H9 (cell line): ENCODE data around the gene TMEM117. TPM values are rescaled to one million over a fixed set of nuclear protein-coding genes. Genes with fewer than 3 reads are reported as not detected.

Source experiments
- DNase-seq: peaks from one replicate; pipeline ENCODE4 v3.0.0-alpha.2; 2017
- H2AFZ ChIP-seq: one replicate; pipeline ENCODE4 v1.6.1; 2013; ENCODE audit warnings: mild to moderate bottlenecking, low read length, control low read depth, moderate library complexity
- H2AK5ac ChIP-seq: 2 replicates; pipeline ENCODE4 v1.6.1; 2013; ENCODE audit warnings: low read length, control low read depth, mixed read lengths; ENCODE audit not compliant: insufficient read length
- H2BK120ac ChIP-seq: one replicate; pipeline ENCODE4 v1.6.1; 2013; ENCODE audit warnings: low read depth, mild to moderate bottlenecking, low read length, control low read depth, inconsistent platforms; ENCODE audit not compliant: poor library complexity, severe bottlenecking
- H2BK12ac ChIP-seq: 2 replicates; pipeline ENCODE4 v1.6.1; 2013; ENCODE audit warnings: low read length, control low read depth, mixed read lengths, low read depth; ENCODE audit not compliant: insufficient read length
- H2BK15ac ChIP-seq: 2 replicates; pipeline ENCODE4 v1.6.1; 2013; ENCODE audit warnings: low read depth, low read length, control low read depth
- H2BK20ac ChIP-seq: one replicate; pipeline ENCODE4 v1.6.1; 2013; ENCODE audit warnings: low read depth, mild to moderate bottlenecking, low read length, control low read depth, inconsistent platforms; ENCODE audit not compliant: poor library complexity, severe bottlenecking
- H2BK5ac ChIP-seq: 2 replicates; pipeline ENCODE4 v1.6.1; 2013; ENCODE audit warnings: low read length, control low read depth, mixed read lengths; ENCODE audit not compliant: insufficient read length
- H3K14ac ChIP-seq: 2 replicates; pipeline ENCODE4 v1.6.1; 2013; ENCODE audit warnings: low read length, control low read depth; ENCODE audit not compliant: insufficient read depth
- H3K18ac ChIP-seq: 2 replicates; pipeline ENCODE4 v1.6.1; 2013; ENCODE audit warnings: low read depth, mild to moderate bottlenecking, mixed read lengths, low read length, control low read depth; ENCODE audit not compliant: insufficient read length
- H3K23ac ChIP-seq: 2 replicates; pipeline ENCODE4 v1.6.1; 2013; ENCODE audit warnings: low read length, control low read depth, mixed read lengths, low read depth; ENCODE audit not compliant: insufficient read length
- H3K23me2 ChIP-seq: 2 replicates; pipeline ENCODE4 v1.6.1; 2013; ENCODE audit warnings: low read depth, mild to moderate bottlenecking, mixed read lengths, low read length, control low read depth; ENCODE audit not compliant: insufficient read length, poor library complexity, severe bottlenecking
- H3K27ac ChIP-seq: 2 replicates; pipeline ENCODE4 v1.5.1; 2013; ENCODE audit warnings: low read length, control low read depth, mixed read lengths, low read depth; ENCODE audit not compliant: insufficient read length
- H3K27me3 ChIP-seq: 2 replicates; pipeline ENCODE4 v1.6.1; 2013; ENCODE audit warnings: low read length, control low read depth, inconsistent platforms; ENCODE audit not compliant: insufficient read depth
- H3K4ac ChIP-seq: 2 replicates; pipeline ENCODE4 v1.6.1; 2013; ENCODE audit warnings: low read depth, mild to moderate bottlenecking, control low read depth, inconsistent platforms, low read length, moderate library complexity
- H3K4me1 ChIP-seq: 2 replicates; pipeline ENCODE4 v1.6.1; 2013; ENCODE audit warnings: low read length, control low read depth, inconsistent platforms; ENCODE audit not compliant: insufficient read depth
- H3K4me2 ChIP-seq: 2 replicates; pipeline ENCODE4 v1.6.1; 2013; ENCODE audit warnings: low read length, control low read depth, mixed read lengths; ENCODE audit not compliant: insufficient read length, insufficient read depth
- H3K56ac ChIP-seq: 2 replicates; pipeline ENCODE4 v1.6.1; 2013; ENCODE audit warnings: low read depth, mild to moderate bottlenecking, mixed read lengths, low read length, control low read depth; ENCODE audit not compliant: insufficient read length
- H3K79me1 ChIP-seq: 2 replicates; pipeline ENCODE4 v1.6.1; 2013; ENCODE audit warnings: low read depth, mild to moderate bottlenecking, moderate library complexity, low read length, control low read depth, inconsistent platforms; ENCODE audit not compliant: insufficient read depth, poor library complexity, severe bottlenecking
- H3K79me2 ChIP-seq: 2 replicates; pipeline ENCODE4 v1.6.1; 2013; ENCODE audit warnings: low read length, control low read depth, inconsistent platforms; ENCODE audit not compliant: insufficient read depth
- H3K9ac ChIP-seq: 2 replicates; pipeline ENCODE4 v1.6.1; 2013; ENCODE audit warnings: low read length, control low read depth, mixed read lengths; ENCODE audit not compliant: insufficient read length; ENCODE audit errors: extremely low read depth
- H3K9me3 ChIP-seq: one replicate; pipeline ENCODE4 v1.6.1; 2013; ENCODE audit warnings: low read depth, low read length, inconsistent platforms; ENCODE audit not compliant: control insufficient read depth
- H3T11ph ChIP-seq: one replicate; pipeline ENCODE4 v1.6.1; 2013; ENCODE audit warnings: mild to moderate bottlenecking, low read length, control low read depth, inconsistent platforms
- H4K20me1 ChIP-seq: one replicate; pipeline ENCODE4 v1.6.1; 2013; ENCODE audit not compliant: control insufficient read depth, insufficient read length, insufficient read depth
- H4K5ac ChIP-seq: 2 replicates; pipeline ENCODE4 v1.6.1; 2013; ENCODE audit warnings: low read depth, mild to moderate bottlenecking, mixed read lengths, low read length, control low read depth; ENCODE audit not compliant: insufficient read length
- H4K8ac ChIP-seq: replicated peaks from 2 replicates; pipeline ENCODE4 v1.6.1; 2013; ENCODE audit warnings: low read length, control low read depth, mixed read lengths, low read depth; ENCODE audit not compliant: insufficient read length
- H4K91ac ChIP-seq: 2 replicates; pipeline ENCODE4 v1.6.1; 2013; ENCODE audit warnings: low read depth, mild to moderate bottlenecking, moderate library complexity, mixed read lengths, low read length, control low read depth; ENCODE audit not compliant: insufficient read length
- H3K27ac Mint-ChIP-seq, 3 experiments: 2 replicates in 2 of 3; 3 replicates in 1 of 3; pipeline ENCODE4 v1.8.0; 2020 to 2021; ENCODE audit warnings: mixed read lengths in 3 of 3, mild to moderate bottlenecking in 1 of 3, moderate library complexity in 1 of 3
- H3K27me3 Mint-ChIP-seq: 2 replicates; pipeline ENCODE4 v1.8.0; 2021; ENCODE audit warnings: low read depth, mild to moderate bottlenecking, moderate library complexity, mixed read lengths
- H3K36me3 Mint-ChIP-seq, 3 experiments: 2 replicates in 2 of 3; 3 replicates in 1 of 3; pipeline ENCODE4 v1.8.0; 2020 to 2021; ENCODE audit warnings: low read depth in 3 of 3, mixed read lengths in 3 of 3; ENCODE audit not compliant: insufficient read depth in 1 of 3
- H3K4me1 Mint-ChIP-seq, 2 experiments: 2 replicates each; pipeline ENCODE4 v1.8.0; 2020; ENCODE audit warnings: mixed read lengths in 2 of 2
- H3K4me3 Mint-ChIP-seq, 2 experiments: 2 replicates in 1 of 2; 3 replicates in 1 of 2; pipeline ENCODE4 v1.8.0; 2020 to 2021; ENCODE audit warnings: mild to moderate bottlenecking in 2 of 2, mixed read lengths in 2 of 2, moderate library complexity in 1 of 2
- H3K9me3 Mint-ChIP-seq, 2 experiments: 2 replicates in 1 of 2; 3 replicates in 1 of 2; pipeline ENCODE4 v1.8.0; 2020; ENCODE audit warnings: mild to moderate bottlenecking in 2 of 2, mixed read lengths in 2 of 2, moderate library complexity in 1 of 2
- WGBS: extraction: QIAGEN DNeasy Blood & Tissue Kit; methylation state at CpG from one replicate; pipeline ENCODE4 v1.1.7; 2013; ENCODE audit warnings: missing lambda C conversion rate, low lambda C conversion rate, mixed read lengths; ENCODE audit not compliant: insufficient read length; ENCODE audit errors: extremely low coverage; 5-methylcytosine and 5-hydroxymethylcytosine counted together
- total RNA-seq: library from RNA; stranded (reverse); gene quantifications from 2 replicates; pipeline ENCODE4 v1.2.1, GENCODE V29; 2021
- TF ChIP-seq, protein P1 (sequence below): fragments of 200-600 bp; sonication (generic); conservative IDR thresholded peaks from 3 replicates; pipeline ENCODE4 v1.8.0; 2021; ENCODE audit warnings: antibody characterized with exemption, mild to moderate bottlenecking

The TMEM117 gene
- total RNA-seq, 1 experiment from 2014 or later: 1.7 TPM

DNA sequence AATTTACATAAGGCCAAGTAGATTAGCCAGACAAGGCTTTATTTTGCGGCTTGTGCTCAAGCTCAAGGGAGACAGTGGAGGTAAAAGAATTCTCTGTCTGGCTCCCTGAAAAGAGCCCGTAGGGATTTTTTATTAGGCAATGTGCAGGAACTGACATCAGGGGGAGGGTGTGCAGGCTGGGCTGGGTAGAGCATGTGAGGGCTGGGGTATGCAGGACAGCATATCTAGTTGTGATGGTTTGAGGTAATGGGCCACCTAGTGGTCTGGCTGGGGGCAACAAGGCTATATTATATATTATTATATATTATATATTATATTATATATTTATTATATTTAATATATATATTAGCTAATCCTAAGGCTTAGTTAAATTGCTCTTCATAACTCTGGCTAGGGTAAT, 102.1 kb downstream of the TMEM117 start:
- Mint-ChIP-seq H3K9me3 (no peaks in the 10 kb centered on the region), H3K36me3 (no peaks in the 10 kb centered on the region), H3K4me1 (peaks cover 9% of the 10 kb centered on the region in 2 experiments), H3K27me3 (no peaks in the 10 kb centered on the region), H3K4me3 (no peak overlapping the region), H3K27ac (no peak overlapping the region)
- H2BK15ac ChIP-seq: no peak overlapping the region
- no peak overlapping the region for H3K23ac ChIP-seq
- H3K79me2 ChIP-seq: no peaks in the 10 kb centered on the region
- no peak overlapping the region for H3K27ac ChIP-seq
- no peaks in the 10 kb centered on the region for H3K9me3 ChIP-seq
- no peak overlapping the region for H2BK120ac ChIP-seq
- no peak overlapping the region for H2AFZ ChIP-seq
- no peak overlapping the region for H2BK20ac ChIP-seq
- H3T11ph ChIP-seq: no peak overlapping the region
- H3K27me3 ChIP-seq: no peaks in the 10 kb centered on the region
- H2AK5ac ChIP-seq: no peak overlapping the region
- DNase-seq: peak; percentile 35
- H3K4me2 ChIP-seq: no peak overlapping the region
- H2BK12ac ChIP-seq: no peak overlapping the region
- TF ChIP-seq, protein P1, sequence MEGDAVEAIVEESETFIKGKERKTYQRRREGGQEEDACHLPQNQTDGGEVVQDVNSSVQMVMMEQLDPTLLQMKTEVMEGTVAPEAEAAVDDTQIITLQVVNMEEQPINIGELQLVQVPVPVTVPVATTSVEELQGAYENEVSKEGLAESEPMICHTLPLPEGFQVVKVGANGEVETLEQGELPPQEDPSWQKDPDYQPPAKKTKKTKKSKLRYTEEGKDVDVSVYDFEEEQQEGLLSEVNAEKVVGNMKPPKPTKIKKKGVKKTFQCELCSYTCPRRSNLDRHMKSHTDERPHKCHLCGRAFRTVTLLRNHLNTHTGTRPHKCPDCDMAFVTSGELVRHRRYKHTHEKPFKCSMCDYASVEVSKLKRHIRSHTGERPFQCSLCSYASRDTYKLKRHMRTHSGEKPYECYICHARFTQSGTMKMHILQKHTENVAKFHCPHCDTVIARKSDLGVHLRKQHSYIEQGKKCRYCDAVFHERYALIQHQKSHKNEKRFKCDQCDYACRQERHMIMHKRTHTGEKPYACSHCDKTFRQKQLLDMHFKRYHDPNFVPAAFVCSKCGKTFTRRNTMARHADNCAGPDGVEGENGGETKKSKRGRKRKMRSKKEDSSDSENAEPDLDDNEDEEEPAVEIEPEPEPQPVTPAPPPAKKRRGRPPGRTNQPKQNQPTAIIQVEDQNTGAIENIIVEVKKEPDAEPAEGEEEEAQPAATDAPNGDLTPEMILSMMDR: peak; percentile 60
- H3K18ac ChIP-seq: no peak overlapping the region
- no peak overlapping the region for H3K14ac ChIP-seq
- H4K91ac ChIP-seq: no peak overlapping the region
- H3K9ac ChIP-seq: no peak overlapping the region
- H3K79me1 ChIP-seq: no peaks in the 10 kb centered on the region
- H4K8ac ChIP-seq: no peak overlapping the region
- H3K4me1 ChIP-seq: no peaks in the 10 kb centered on the region
- H2BK5ac ChIP-seq: no peak overlapping the region
- H3K23me2 ChIP-seq: no peaks in the 10 kb centered on the region
- H3K4ac ChIP-seq: no peak overlapping the region
- no peaks in the 10 kb centered on the region for H4K20me1 ChIP-seq
- no CpG with 5 or more reads among the region's 2 CpGs for WGBS
- H4K5ac ChIP-seq: no peak overlapping the region
- no peak overlapping the region for H3K56ac ChIP-seq
